Activated CD4-positive, alpha-beta T cell treated with anti-CD3 and anti-CD28 coated beads for 1 hour (primary cell): ENCODE data around the gene SLC25A25.
"Not testable (repeated sequence)": the region's sequence is repeated elsewhere in the genome, so short reads cannot be mapped to it uniquely, and the experiment has no call there.

Experiments used
- DNase-seq: peaks from one replicate; pipeline ENCODE4 v3.0.0-alpha.2; 2020

SLC25A25 gene

GRCh38 chr9:128067645-128068385 lies at the start of gene SLC25A25:
SLC25A25 (plus strand) TSS chr9:128068232; CDS start chr9:128068320, 88 bp downstream.
- peak; percentile 100 for DNase-seq

GRCh38 chr9:128020692-128021091 lies 47.3 kb upstream of the SLC25A25 start:
- DNase-seq: no peak

- DNase-seq: no peak
These were observed 46.9 kb upstream of the SLC25A25 start for GRCh38 chr9:128021098-128021497.

GRCh38 chr9:128022886-128023285 lies 45.1 kb upstream of the SLC25A25 start:
- no peak for DNase-seq

- not testable (repeated sequence) for DNase-seq
These were observed 44.4 kb upstream of the SLC25A25 start for GRCh38 chr9:128023671-128024070.

- DNase-seq: no peak
These were observed 43.2 kb upstream of the SLC25A25 start for GRCh38 chr9:128024761-128025308.

GRCh38 chr9:128025736-128026135 lies 42.3 kb upstream of the SLC25A25 start:
- no peak for DNase-seq

GRCh38 chr9:128026255-128026772 lies 41.7 kb upstream of the SLC25A25 start:
- peak; percentile 66 for DNase-seq

GRCh38 chr9:128026773-128027541 lies 41.1 kb upstream of the SLC25A25 start:
- DNase-seq: peak; percentile 14

GRCh38 chr9:128027705-128028104 lies 40.3 kb upstream of the SLC25A25 start:
- no peak for DNase-seq

- DNase-seq: no peak
These were observed 34.4 kb upstream of the SLC25A25 start for GRCh38 chr9:128033609-128034008.

- peak; percentile 53 for DNase-seq
These were observed 33.0 kb upstream of the SLC25A25 start for GRCh38 chr9:128034821-128035652.

- DNase-seq: not testable (repeated sequence)
These were observed 31.5 kb upstream of the SLC25A25 start for GRCh38 chr9:128036522-128036921.

GRCh38 chr9:128040783-128041182 lies 27.2 kb upstream of the SLC25A25 start:
- DNase-seq: not testable (repeated sequence)

GRCh38 chr9:128042043-128042442 lies 26.0 kb upstream of the SLC25A25 start:
- DNase-seq: no peak

- DNase-seq: no peak
These were observed 24.6 kb upstream of the SLC25A25 start for GRCh38 chr9:128043467-128043868.

- DNase-seq: not testable (repeated sequence)
These were observed 22.6 kb upstream of the SLC25A25 start for GRCh38 chr9:128045409-128045808.

GRCh38 chr9:128045831-128046230 lies 22.2 kb upstream of the SLC25A25 start:
- no peak for DNase-seq

- DNase-seq: no peak
These were observed 20.8 kb upstream of the SLC25A25 start for GRCh38 chr9:128047231-128047630.

- DNase-seq: no peak
These were observed 19.4 kb upstream of the SLC25A25 start for GRCh38 chr9:128048663-128049062.

GRCh38 chr9:128049843-128050242 lies 18.2 kb upstream of the SLC25A25 start:
- DNase-seq: no peak

GRCh38 chr9:128051932-128052709 lies 15.9 kb upstream of the SLC25A25 start:
- no peak for DNase-seq
